DMS153 treated with DMSO at 0.1 percent for 48 hours (cell line): Measurements from ENCODE around the gene REXO2.
A peak's percentile ranks its signal among the peaks of the same experiment; 100 is the strongest.

Experiments used
- DNase-seq: peaks from one replicate; lab custom pipeline; 2025; ENCODE audit not compliant: unreplicated experiment; lab: John Stamatoyannopoulos, UW

Gene REXO2

GRCh38 chr11:114439229-114440120 lies at the start of gene REXO2:
REXO2 (plus strand) TSS chr11:114439467; CDS start chr11:114439529, 62 bp downstream.
- peak; percentile 82 for DNase-seq

- no peak for DNase-seq
These were observed 46.3 kb upstream of the REXO2 start for GRCh38 chr11:114392735-114393667.

DNA sequence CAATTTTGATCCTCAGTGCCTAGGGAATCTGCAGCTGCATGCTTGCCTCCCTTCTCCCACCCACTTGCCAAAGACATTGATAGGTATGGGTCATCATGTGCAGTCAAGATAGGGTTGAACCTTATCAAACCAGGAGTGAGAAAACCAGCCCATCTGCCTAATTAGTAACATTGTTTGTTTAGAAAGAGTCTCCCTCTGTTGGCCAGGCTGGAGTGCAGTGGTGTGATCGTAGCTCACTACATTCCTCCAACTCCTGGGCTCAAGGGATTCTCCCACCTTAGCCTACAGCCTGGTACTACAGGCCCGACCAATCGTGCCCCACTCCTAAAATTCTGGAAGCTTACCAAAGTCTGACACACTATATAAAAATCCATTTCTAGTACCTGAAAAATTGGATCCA lies 43.5 kb upstream of the REXO2 start:
- no peak for DNase-seq

- no peak for DNase-seq
These were observed 42.4 kb upstream of the REXO2 start for GRCh38 chr11:114396916-114397315.

- no peak for DNase-seq
These were observed 41.8 kb upstream of the REXO2 start for GRCh38 chr11:114397349-114397982.

- no peak for DNase-seq
These were observed 40.9 kb upstream of the REXO2 start for GRCh38 chr11:114398303-114398920.

DNA sequence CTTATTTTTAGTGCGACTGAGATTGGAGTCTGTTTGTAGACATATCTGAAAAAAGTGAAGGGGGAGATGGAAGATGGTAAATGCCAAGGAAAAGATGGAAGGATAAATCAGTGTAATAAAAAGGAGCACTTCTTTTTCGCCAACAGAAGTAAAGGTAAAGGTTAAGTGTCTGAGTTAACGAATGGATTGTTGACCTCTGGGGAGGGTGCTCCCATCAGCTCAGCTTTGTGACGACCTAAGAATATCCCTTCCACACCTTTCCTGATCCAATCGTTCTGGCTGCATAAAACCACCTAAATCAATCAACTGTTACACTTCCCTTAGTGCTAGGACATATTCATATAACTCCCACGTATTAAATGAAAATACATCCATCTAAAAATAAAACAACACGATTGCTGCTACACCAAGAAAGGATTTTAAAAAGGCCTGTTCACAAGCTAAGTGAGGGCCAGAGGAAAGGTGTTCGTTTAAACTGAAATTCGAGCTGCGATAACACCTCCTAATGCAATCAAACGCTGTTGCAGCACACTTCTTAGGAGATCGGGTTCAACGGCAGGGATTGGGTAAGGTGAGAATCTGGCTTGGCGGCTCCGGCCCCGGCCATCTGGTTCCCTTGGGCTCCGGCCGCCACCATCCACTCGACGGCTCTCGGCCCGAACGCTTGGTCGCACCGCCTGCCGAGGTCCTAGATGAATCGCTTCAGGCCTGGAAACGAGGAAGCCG lies 39.6 kb upstream of the REXO2 start:
- peak; percentile 67 for DNase-seq

GRCh38 chr11:114400216-114400914 lies 38.9 kb upstream of the REXO2 start, which contains the start of the genes C11orf71 and RBM7:
C11orf71 (minus strand) TSS chr11:114400511; CDS start chr11:114400331, 180 bp downstream.
RBM7 (plus strand) TSS chr11:114400666; CDS start chr11:114400672, 6 bp downstream.
- peak; percentile 91 for DNase-seq

GRCh38 chr11:114400915-114401223 lies 38.4 kb upstream of the REXO2 start:
- no peak for DNase-seq

GRCh38 chr11:114401311-114401710 lies 38.0 kb upstream of the REXO2 start:
- DNase-seq = no peak

- no peak for DNase-seq
These were observed 26.3 kb upstream of the REXO2 start for GRCh38 chr11:114412946-114413345.

DNA sequence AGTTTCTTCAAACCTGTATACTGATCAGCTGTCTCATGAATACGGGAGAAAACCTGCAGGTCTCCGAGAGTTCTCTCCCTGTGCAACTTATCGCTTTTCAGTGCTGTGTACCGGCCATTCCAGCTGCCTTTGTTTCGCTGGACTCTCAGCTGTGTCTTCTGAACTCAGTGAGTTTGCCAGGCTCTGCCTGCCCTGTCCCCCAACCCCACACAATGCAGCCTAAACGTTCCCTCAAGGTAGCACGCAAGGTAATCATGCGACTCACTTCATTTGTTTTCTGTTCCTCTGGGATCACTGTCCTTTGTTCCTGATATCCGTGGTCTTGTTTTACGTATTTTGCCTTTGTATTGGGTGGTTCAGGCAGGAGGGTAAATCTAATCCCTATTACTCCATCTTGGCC lies 25.3 kb upstream of the REXO2 start:
- no peak for DNase-seq

GRCh38 chr11:114416441-114416961 lies 22.8 kb upstream of the REXO2 start:
- no peak for DNase-seq

DNA sequence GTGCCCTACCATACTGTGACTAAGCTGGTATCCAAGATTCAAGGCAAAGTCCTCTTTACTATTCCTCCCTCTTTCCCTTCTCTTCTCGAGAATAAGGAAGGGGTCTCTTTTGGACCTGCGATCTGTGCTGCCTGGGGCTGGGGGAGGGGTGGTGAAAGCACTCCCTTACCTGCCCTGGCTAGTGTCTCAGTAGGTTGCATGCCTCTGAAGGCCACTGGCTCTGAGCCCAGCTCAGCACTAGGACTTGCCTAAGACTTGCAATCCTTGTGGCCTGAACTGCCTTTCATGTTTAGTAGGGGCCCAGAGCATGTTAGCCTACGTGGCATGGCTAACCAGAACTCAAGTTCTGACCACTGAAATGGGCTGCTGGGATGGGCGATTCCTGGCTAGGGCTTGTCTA lies 13.0 kb upstream of the REXO2 start:
- DNase-seq = no peak

GRCh38 chr11:114430290-114430689 lies 9.0 kb upstream of the REXO2 start:
- DNase-seq = no peak

GRCh38 chr11:114432893-114433292 lies 6.4 kb upstream of the REXO2 start:
- no peak for DNase-seq

DNA sequence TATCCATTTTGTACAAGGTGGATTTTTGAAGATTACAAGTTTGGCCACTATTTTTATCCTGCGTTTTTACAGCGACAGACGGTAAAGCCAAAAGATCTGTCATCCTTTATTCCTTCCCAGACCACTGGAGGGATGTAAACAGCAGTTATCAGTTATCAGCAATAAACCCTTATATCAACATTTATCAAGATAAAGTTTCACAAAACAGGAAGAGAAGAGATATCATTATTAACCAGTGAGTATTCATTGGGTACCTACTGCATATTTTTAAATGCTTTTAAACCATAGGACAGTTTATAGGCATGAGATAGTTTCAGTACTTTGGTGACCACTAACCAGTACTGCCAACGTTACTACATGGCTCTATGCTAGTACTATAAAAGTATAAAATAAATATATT lies 5.9 kb upstream of the REXO2 start:
- no peak for DNase-seq

- no peak for DNase-seq
These were observed 964 bp upstream of the REXO2 start for GRCh38 chr11:114438303-114438702.

- no peak for DNase-seq
These were observed 1.0 kb downstream of the REXO2 start for GRCh38 chr11:114440121-114440860.
